Mesendoderm (in vitro differentiated cells): Measurements from ENCODE around the gene RRP9.
A peak's percentile ranks its signal among the peaks of the same experiment; 100 is the strongest.

Source experiments
- DNase-seq: peaks from one replicate; pipeline ENCODE4 v3.0.0; 2013
- H2AK5ac ChIP-seq: 2 replicates; pipeline ENCODE4 v1.6.1; 2013; ENCODE audit warnings: low read length, inconsistent platforms
- H2BK120ac ChIP-seq: 2 replicates; pipeline ENCODE4 v1.6.1; 2013; ENCODE audit warnings: low read depth, mild to moderate bottlenecking, low read length, moderate library complexity, mixed read lengths
- H2BK15ac ChIP-seq: replicated peaks from 2 replicates; pipeline ENCODE4 v1.6.1; 2013; ENCODE audit warnings: low read depth, mild to moderate bottlenecking, moderate library complexity
- H2BK5ac ChIP-seq: 2 replicates; pipeline ENCODE4 v1.6.1; 2013; ENCODE audit warnings: low read length, inconsistent platforms
- H3K18ac ChIP-seq: 2 replicates; pipeline ENCODE4 v1.6.1; 2013; ENCODE audit warnings: mild to moderate bottlenecking, low read length, mixed read lengths
- H3K23ac ChIP-seq: one replicate; pipeline ENCODE4 v1.6.1; 2013; ENCODE audit warnings: low read length
- H3K27ac ChIP-seq: 2 replicates; pipeline ENCODE4 v1.5.1; 2013; ENCODE audit warnings: low read depth, mild to moderate bottlenecking, inconsistent platforms, low read length, moderate library complexity
- H3K27me3 ChIP-seq: 2 replicates; pipeline ENCODE4 v1.6.1; 2013; ENCODE audit warnings: low read length, control low read depth, mild to moderate bottlenecking, inconsistent platforms; ENCODE audit not compliant: insufficient read depth, poor library complexity
- H3K36me3 ChIP-seq: 2 replicates; pipeline ENCODE4 v1.6.1; 2013; ENCODE audit warnings: low read length, inconsistent platforms; ENCODE audit not compliant: control insufficient read depth, insufficient read depth
- H3K4ac ChIP-seq: one replicate; pipeline ENCODE4 v1.6.1; 2013; ENCODE audit warnings: low read depth, mild to moderate bottlenecking, low read length, moderate library complexity
- H3K4me1 ChIP-seq: 2 replicates; pipeline ENCODE4 v1.6.1; 2013; ENCODE audit warnings: low read depth, low read length, inconsistent platforms; ENCODE audit not compliant: control insufficient read depth
- H3K4me2 ChIP-seq: 2 replicates; pipeline ENCODE4 v1.6.1; 2013; ENCODE audit warnings: low read length
- H3K4me3 ChIP-seq: 2 replicates; pipeline ENCODE4 v1.5.1; 2013; ENCODE audit warnings: mild to moderate bottlenecking, low read length
- H3K56ac ChIP-seq: one replicate; pipeline ENCODE4 v1.6.1; 2013; ENCODE audit warnings: low read length
- H3K79me1 ChIP-seq: 2 replicates; pipeline ENCODE4 v1.6.1; 2013; ENCODE audit warnings: low read length, inconsistent platforms
- H3K79me2 ChIP-seq: 2 replicates; pipeline ENCODE4 v1.6.1; 2013; ENCODE audit warnings: mild to moderate bottlenecking, low read length; ENCODE audit not compliant: control insufficient read depth, insufficient read depth
- H3K9ac ChIP-seq: 2 replicates; pipeline ENCODE4 v1.6.1; 2013; ENCODE audit warnings: low read length, inconsistent platforms
- H4K5ac ChIP-seq: one replicate; pipeline ENCODE4 v1.6.1; 2013; ENCODE audit warnings: low read length
- H4K8ac ChIP-seq: one replicate; pipeline ENCODE4 v1.6.1; 2013; ENCODE audit warnings: low read depth, mild to moderate bottlenecking, control low read depth, low read length, moderate library complexity
- WGBS: extraction: QIAGEN DNeasy Blood & Tissue Kit; methylation state at CpG from one replicate; pipeline ENCODE4 v1.1.7; 2013; ENCODE audit warnings: low lambda C conversion rate, missing lambda C conversion rate; ENCODE audit not compliant: insufficient coverage; ENCODE audit errors: extremely low coverage; 5-methylcytosine and 5-hydroxymethylcytosine counted together

Gene RRP9

DNA sequence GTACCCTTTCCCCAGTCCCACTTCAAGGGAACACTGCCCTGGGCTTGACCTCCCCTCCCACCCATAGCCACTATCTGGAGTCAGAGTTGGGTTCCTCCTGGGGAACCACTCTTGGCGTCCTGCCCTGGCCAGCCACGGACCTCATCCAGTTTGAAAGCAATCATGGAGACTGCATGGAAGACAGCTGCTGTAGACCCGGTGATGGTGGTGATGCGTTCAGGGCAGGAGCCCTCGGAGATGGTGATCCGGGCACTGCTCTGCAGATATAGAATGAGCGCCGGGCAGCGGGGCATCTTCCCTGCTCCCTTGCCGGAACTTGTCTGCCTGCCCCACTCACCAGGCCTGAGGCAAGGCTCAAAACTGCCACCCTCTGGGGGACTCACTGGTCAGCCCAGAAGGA lies 18.7 kb upstream of the RRP9 start:
- Histone ChIP-seq H3K4me2 (no peak overlapping the region), H3K23ac (no peak overlapping the region), H4K8ac (no peak overlapping the region), H3K79me1 (peaks cover 1% of the 10 kb centered on the region), H3K27me3 (peaks cover 2% of the 10 kb centered on the region), H3K4ac (no peak overlapping the region), H3K9ac (no peak overlapping the region), H2BK120ac (no peak overlapping the region), H3K4me3 (no peak overlapping the region), H3K18ac (no peak overlapping the region), H2AK5ac (no peak overlapping the region), H3K56ac (no peak overlapping the region), H2BK15ac (no peak overlapping the region), H3K36me3 (peaks cover 3% of the 10 kb centered on the region), H4K5ac (no peak overlapping the region), H2BK5ac (no peak overlapping the region), H3K4me1 (no peaks in the 10 kb centered on the region), H3K79me2 (no peaks in the 10 kb centered on the region), H3K27ac (no peak overlapping the region)
- WGBS = no CpG with 5 or more reads among the region's 10 CpGs
- no peak for DNase-seq

GRCh38 chr3:51959651-51960050 lies 17.9 kb upstream of the RRP9 start:
- Histone ChIP-seq H3K18ac (no peak overlapping the region), H3K36me3 (peaks cover 3% of the 10 kb centered on the region), H3K27me3 (peaks cover 9% of the 10 kb centered on the region)

DNA sequence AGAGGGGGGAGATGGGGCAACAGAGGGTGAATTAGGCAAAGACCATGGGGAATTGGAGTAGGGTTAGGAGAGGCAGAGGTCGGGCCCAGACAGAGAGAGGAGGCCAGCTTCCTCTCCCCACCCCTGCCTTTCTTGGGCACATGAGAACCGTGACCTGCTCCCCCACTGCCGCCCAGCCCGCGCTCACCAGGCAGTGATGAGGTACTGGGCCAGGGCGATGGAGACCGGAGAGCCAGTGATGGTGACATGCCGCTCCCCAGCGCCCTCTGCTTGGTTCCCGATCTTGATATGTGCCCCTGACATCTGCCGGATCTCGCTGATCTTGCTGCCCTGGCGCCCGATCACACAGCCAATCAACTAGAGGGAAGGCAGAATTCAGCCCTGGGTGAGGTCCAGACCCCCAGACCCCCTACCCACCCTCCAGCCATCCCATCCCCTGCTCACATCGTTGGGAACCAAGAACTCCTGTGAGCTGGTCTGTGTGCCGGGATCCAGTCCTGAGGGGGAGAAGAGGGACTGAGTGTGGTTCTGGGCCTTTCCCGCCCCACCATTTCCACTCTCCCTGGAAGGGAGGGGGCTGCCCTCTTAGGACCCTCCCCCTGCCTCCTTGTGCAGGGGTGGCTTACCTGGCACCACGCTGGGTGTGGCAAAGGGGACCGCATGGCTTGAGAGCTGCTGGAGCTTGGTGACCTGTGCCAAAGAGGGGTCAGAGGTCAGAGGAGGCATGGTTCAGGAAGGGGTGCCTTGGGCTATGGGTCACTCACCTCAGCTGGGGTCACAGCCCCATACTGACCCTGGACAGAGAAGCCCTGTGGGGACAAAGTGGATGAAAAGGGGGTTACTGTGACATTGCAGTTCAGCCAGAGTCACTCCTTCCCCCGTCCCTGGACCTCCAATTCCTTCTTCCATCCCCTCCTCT lies 17.2 kb upstream of the RRP9 start:
- no peak overlapping the region for H3K18ac ChIP-seq
- H3K4me3 ChIP-seq = no peak overlapping the region
- H3K36me3 ChIP-seq = peaks cover 3% of the 10 kb centered on the region
- no peak overlapping the region for H2BK15ac ChIP-seq
- no peak overlapping the region for H3K56ac ChIP-seq
- no CpG with 5 or more reads among the region's 20 CpGs for WGBS
- no peak overlapping the region for H3K4me2 ChIP-seq
- no peaks in the 10 kb centered on the region for H3K79me2 ChIP-seq
- H3K27ac ChIP-seq = no peak overlapping the region
- H3K9ac ChIP-seq = no peak overlapping the region
- H3K79me1 ChIP-seq = no peaks in the 10 kb centered on the region
- no peak overlapping the region for H3K4ac ChIP-seq
- no peak overlapping the region for H3K23ac ChIP-seq
- H2BK120ac ChIP-seq = no peak overlapping the region
- no peak overlapping the region for H4K8ac ChIP-seq
- H2BK5ac ChIP-seq = no peak overlapping the region
- no peaks in the 10 kb centered on the region for H3K4me1 ChIP-seq
- no peak for DNase-seq
- H2AK5ac ChIP-seq = no peak overlapping the region
- H4K5ac ChIP-seq = no peak overlapping the region
- H3K27me3 ChIP-seq = peaks cover 14% of the 10 kb centered on the region

More at GRCh38 chr3:51959651-51960050, 17.9 kb upstream of the RRP9 start:
- Histone ChIP-seq H3K23ac (no peak overlapping the region), H3K4me2 (no peak overlapping the region), H2BK5ac (no peak overlapping the region), H3K4me3 (no peak overlapping the region), H3K4me1 (no peaks in the 10 kb centered on the region), H3K79me2 (no peaks in the 10 kb centered on the region), H2BK120ac (no peak overlapping the region), H3K4ac (no peak overlapping the region), H3K27ac (no peak overlapping the region), H3K79me1 (no peaks in the 10 kb centered on the region), H2BK15ac (no peak overlapping the region), H4K8ac (no peak overlapping the region), H3K56ac (no peak overlapping the region), H3K9ac (no peak overlapping the region), H4K5ac (no peak overlapping the region), H2AK5ac (no peak overlapping the region)
- no CpG with 5 or more reads among the region's 7 CpGs for WGBS
- no peak for DNase-seq

DNA sequence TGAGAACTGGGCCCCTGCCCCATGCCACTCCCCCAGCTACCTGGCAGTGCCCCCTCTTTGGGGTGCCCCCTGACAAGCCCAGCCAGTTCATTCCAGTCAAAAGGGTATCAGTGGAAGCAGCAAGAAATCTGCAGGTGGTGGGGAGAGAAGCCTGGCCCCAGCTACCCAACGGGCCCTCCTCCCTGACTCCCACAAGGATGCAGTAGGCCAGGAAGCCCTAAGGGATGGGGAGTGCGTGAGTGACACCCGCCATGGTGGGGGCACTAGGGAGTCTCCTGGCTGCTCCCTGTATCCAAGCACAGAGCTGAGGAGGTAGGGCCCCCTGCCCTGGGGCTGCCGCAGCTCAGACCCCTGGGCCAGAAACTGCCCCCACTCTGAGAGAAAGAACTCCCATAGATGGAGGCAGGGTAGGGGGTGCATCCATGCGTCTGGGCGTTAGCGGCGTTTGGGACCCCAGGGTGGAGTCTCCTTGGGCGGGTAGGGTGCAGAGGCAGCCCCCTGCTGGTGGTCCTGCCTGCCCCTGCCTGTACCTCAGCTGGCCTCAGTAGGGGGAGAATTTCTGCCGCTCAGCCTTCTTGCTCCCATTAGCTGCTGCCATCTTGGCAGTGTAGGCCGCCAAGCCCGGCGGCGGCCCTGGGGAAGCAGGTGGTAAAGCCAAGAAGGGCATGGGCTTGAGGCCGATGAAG lies 16.0 kb upstream of the RRP9 start:
- H3K56ac ChIP-seq = no peak overlapping the region
- no peak overlapping the region for H3K18ac ChIP-seq
- H3K9ac ChIP-seq = no peak overlapping the region
- no CpG with 5 or more reads among the region's 15 CpGs for WGBS
- no peak overlapping the region for H4K5ac ChIP-seq
- H3K27me3 ChIP-seq = peaks cover 18% of the 10 kb centered on the region
- H3K4me2 ChIP-seq = no peak overlapping the region
- no peak overlapping the region for H2AK5ac ChIP-seq
- H3K79me2 ChIP-seq = no peaks in the 10 kb centered on the region
- DNase-seq = no peak
- H3K4me3 ChIP-seq = no peak overlapping the region
- no peak overlapping the region for H2BK5ac ChIP-seq
- H3K27ac ChIP-seq = no peak overlapping the region
- no peak overlapping the region for H2BK120ac ChIP-seq
- H3K36me3 ChIP-seq = peaks cover 3% of the 10 kb centered on the region
- no peaks in the 10 kb centered on the region for H3K79me1 ChIP-seq
- no peaks in the 10 kb centered on the region for H3K4me1 ChIP-seq
- H3K23ac ChIP-seq = no peak overlapping the region
- no peak overlapping the region for H3K4ac ChIP-seq
- H4K8ac ChIP-seq = no peak overlapping the region
- H2BK15ac ChIP-seq = no peak overlapping the region

GRCh38 chr3:51955893-51956770 lies 14.4 kb upstream of the RRP9 start:
- no CpG with 5 or more reads among the region's 97 CpGs for WGBS
- peak overlapping the region; percentile 71 for H3K9ac ChIP-seq
- no peak overlapping the region for H3K23ac ChIP-seq
- H3K4me3 ChIP-seq = no peak overlapping the region
- H3K56ac ChIP-seq = peak overlapping the region; percentile 80
- no peaks in the 10 kb centered on the region for H3K4me1 ChIP-seq
- H3K79me1 ChIP-seq = no peaks in the 10 kb centered on the region
- H3K36me3 ChIP-seq = peaks cover 3% of the 10 kb centered on the region
- H4K5ac ChIP-seq = no peak overlapping the region
- peak; percentile 83 for DNase-seq
- H2AK5ac ChIP-seq = no peak overlapping the region
- no peak overlapping the region for H2BK120ac ChIP-seq
- H3K79me2 ChIP-seq = no peaks in the 10 kb centered on the region
- no peak overlapping the region for H2BK15ac ChIP-seq
- H3K27me3 ChIP-seq = peaks cover 18% of the 10 kb centered on the region
- no peak overlapping the region for H3K27ac ChIP-seq
- H3K4ac ChIP-seq = no peak overlapping the region
- H3K4me2 ChIP-seq = peak overlapping the region; percentile 68
- no peak overlapping the region for H2BK5ac ChIP-seq
- peak overlapping the region; percentile 19 for H3K18ac ChIP-seq
- no peak overlapping the region for H4K8ac ChIP-seq
